Ureter (tissue), 1 donor: ENCODE data around the gene TRIM9. TPM values are rescaled to one million over a fixed set of nuclear protein-coding genes. Genes with fewer than 3 reads are reported as not detected.

Source experiments
- DNase-seq: peaks from one replicate; pipeline ENCODE4 v3.0.0-alpha.2; 2020; ENCODE audit warnings: low spot score
- total RNA-seq: library from RNA; stranded (reverse); gene quantifications from one replicate; pipeline ENCODE4 v1.2.4, GENCODE V29; 2023
- donor health status: DM: yes; HTN: yes; CAD: no.

TRIM9 gene
- total RNA-seq, 1 donor from 2014 or later = 1.7 TPM

DNA sequence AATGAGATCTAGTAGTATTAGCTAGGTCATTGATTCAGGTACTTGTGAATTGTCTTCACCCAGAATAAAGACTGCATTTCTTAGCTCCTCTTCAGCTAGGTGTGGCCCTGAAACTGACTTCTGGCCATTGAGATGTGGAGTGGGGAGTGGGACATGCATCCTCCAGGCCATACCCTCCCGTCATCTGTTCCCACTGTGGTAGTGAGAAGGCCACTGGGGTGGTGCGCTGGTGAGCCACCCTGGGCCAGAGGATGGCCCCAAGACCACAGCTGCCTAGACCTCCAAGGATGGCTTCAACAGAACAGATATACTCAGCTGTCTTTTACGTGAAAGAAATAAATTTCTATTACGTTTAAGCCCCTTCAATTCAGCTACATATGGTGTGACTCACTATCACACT lies 36.5 kb downstream of the TRIM9 start:
- no peak for DNase-seq

DNA sequence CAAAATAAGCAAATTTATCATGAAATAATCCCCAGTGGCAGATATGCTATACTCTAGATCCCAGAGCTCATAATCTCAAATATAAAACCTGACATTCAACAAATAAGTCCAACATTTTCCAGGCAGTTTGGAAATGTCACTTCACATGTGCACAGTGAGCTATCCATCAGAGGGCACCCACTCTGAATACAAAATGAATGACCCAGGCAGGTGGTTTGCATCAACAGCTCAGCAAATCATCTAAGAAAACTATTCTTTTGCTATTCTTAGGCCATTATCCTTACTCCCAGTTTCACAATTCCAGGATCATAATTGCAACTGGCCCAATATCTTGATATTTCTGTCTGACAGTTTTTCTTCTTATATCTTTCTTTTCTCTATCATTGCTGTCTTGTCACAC lies 38.5 kb downstream of the TRIM9 start:
- no peak for DNase-seq

DNA sequence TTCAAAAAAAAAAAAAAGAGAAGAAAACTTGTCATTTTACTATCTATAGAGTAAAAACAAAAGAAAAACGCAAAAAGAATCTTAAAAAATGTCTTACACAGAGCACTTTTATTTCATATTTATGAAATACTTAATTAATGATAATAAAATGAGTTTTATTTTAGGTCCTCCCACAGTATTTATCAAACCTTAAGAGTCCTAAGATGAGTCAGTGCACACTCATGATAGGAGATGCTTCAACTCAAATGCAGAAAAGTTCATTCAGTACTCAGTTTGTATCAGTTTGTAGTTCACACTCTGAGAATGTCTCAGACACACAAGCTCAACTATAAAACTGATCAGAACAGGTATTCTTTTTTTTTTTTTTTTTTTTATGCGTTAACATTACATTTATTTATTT lies 41.7 kb downstream of the TRIM9 start:
- no peak for DNase-seq

DNA sequence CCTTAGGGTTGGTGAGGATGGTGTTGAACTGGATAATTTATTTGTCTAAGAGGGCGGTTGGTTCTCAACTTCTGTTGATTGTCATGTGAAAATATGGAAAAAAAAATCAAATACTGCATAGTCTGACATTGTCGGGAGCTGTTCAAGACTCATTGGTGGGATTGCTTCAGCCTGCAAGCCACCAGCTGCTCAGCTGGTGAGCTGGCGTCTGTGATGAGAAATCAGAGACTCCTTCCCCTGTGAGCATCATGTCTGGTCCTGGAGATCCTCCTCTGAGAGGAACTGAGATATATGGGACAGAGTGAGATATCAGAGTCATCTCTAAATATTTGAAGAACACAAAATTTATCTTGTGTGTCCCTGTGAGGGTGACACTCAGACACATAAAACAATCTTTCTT lies 49.9 kb downstream of the TRIM9 start:
- no peak for DNase-seq

DNA sequence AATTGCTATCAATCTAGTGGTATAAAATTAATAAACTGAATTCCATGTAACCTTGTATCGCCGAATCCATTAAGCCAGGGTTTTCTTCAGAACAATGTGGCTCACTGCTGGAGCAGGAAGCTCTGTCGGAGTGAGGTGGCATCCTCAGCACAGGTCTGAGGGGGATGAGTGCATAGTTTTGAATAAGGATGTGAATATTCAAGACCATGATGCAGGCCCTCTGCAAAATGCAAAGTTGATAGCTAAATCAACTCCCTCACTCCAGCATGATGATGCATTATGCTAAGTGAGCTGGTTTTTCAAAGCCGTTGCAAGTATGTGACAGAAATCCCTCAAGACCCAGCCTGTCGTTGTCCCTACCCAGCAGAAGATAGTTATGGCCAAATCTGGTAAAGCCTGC lies 53.0 kb downstream of the TRIM9 start:
- DNase-seq = no peak

DNA sequence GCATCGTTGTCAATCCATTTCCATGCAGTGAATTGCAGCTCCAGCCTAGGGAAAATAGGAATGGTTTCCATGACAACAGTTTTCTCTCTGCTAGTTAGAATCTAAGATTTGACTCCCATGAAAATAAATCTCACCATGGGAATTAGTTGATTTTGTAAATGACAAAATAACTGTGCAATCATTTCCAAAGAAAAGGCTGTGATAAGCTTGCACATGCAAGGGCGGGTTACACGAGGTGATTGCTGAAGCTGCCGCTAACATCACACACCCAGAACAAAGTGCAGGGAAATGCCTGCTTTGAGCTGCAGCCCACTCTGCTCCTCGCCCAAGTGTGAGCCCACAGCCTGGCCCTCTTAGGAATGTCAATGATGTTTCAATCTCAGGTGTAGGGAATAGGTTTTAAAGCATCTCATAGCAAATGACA lies 53.8 kb downstream of the TRIM9 start:
- DNase-seq = no peak

DNA sequence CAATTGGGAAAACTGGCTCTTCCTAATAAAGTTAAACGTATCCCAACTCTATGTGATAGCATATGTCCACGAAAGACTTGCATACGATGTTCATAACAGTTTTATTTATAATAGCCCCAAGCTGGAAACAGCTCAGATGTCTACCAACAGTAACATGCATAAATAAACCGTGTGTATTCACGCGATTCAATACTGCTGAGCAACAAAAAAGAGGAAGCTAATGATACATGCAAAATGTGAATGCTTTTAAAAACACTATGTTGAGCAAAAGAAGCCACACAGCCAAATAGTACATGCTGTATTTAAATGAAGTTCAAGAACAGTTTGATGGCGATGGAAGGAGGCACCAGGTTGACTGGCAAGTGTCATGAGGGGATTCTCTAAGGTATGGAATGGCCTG lies 55.7 kb downstream of the TRIM9 start:
- no peak for DNase-seq

DNA sequence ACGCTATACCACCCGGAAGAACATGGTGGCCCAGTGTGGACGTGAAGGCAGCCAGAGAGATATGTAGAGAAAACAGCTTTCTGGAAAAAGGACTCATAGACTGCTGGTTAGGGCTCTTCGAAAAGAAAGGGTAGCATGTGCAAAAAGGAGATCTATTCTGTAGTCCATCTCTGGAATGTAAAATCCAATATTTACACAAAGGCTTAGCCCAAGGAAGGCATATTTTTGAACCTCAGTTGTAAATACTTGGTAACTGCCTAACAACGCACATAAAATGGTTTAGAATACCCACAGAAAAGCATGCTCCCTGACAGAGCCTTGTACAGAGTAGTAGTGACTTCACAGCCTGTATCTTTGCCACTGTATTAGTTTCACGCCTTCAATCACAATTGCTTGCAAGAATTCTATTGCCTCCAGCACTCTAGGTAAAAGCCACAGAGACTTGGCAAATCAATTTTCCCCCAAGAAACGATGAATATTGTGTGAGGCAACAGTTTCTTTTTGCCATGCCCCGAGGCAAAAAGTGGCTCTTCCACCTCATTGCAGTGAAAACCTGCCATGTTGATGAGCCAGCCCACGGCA lies 59.2 kb downstream of the TRIM9 start:
- no peak for DNase-seq

DNA sequence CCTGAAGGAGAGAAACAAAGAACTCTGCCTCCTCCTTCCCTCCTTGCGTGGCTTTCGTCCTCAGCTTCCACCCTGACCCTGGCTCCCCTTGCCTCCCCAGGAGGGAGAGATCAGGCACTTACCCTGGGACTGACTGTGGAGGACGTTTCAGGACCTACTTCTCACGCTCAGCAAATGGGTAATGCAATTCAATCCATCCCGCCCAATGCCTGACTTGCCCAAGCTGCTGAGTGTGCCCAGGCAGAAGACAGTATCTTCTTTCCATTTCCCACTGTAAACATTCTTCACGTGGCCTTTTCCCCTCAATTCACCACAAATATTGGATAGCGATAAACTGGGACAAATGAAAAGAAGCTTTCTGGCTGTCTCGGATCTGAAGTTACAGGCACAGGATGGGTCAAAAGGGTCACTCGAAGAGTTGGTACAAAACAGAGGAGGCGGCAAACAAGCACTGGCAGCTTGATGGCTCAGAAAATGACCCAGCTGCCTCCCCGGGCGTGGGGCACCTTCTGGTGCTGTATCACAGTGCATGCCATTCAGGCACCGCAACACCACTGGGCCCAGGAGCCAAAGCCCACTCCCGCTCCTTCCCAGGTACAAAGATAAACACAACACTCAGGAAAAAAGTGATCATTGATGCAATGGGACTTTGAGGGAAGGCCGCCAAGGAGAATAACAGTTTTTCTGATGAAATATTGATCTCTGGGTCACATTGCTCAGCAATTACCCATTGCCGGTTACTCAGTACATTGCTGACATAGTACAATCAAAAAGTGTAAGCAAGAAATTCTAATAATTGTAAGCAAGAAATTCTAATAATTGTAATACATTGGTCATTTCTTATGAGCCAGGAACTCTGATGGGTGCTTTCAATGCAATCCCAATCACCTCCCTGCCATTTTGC lies 65.8 kb downstream of the TRIM9 start:
- DNase-seq = no peak

DNA sequence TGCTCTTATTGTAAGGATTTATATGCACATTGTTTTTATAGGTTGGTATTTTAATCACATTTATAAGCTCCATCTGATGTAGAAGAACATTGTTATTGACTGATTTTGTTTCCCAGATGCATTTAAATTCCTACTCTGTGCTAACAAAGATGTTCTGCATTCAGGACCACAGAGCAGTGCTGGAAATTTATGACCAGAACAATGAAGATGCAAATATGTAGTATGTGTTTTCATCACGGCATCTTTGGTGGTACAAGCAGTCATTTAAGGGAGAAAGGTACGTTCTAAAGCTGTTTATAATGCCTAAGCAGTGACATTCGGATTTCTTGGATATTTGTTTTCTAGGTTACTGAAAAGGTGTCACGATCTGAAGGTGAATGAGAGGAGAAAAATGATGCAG lies 66.5 kb downstream of the TRIM9 start:
- no peak for DNase-seq

DNA sequence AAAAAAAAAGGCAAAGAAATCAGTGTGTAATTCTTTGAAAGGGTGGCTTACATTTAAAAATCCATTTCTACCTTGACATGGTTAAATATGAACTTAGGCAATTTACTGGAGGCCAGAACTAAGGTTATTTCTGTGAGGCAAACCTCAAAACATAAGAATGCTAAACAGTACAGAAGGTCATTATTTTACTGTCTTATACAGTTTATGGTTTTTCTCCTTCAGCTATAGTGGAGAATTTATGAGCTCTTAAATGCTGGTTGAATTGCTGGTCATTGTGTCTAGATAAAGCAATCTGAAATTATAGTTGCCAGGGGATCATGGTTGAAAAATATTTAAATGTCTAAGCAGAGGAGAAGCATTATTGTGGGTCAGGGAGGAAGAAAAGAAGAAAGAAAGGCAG lies 70.5 kb downstream of the TRIM9 start:
- no peak for DNase-seq

DNA sequence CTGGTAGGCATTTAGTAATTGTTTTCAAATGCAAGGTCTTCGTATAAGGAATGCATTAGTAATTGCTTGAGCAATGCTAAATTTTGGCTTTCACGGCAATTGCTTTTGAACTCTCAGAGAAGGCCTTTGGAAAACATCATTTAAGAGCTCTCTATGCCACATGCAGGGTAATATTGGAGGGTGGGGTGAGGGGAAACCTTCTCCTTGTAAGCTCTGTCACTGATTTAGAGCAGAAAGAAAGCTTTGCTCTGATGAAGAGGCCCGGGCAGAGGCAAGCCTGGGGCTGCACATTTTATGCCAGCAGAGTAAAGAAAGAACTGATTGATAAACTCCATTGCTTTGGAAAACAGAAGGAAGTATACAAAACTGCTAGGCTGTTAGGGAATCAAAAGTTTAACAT lies 70.9 kb downstream of the TRIM9 start:
- no peak for DNase-seq

DNA sequence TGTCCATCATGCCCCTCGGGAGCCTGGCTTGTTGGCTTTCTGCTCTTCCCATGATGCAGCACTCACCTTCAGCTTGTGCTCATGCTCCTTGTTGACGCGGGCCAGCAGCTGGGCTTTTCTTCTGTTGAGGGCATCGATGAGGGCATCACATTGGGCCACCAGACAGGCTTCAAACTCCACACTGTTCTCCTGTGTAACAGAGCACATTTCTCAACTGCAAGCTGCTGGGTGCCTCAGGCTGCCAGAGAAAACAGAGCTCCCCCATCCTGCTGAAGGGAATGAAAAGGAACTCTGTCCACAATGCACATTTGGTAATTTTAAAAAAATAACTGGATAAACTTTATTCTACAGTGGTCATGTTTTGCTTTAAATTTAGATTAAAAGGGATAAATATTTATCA lies 72.1 kb downstream of the TRIM9 start:
- DNase-seq = no peak

DNA sequence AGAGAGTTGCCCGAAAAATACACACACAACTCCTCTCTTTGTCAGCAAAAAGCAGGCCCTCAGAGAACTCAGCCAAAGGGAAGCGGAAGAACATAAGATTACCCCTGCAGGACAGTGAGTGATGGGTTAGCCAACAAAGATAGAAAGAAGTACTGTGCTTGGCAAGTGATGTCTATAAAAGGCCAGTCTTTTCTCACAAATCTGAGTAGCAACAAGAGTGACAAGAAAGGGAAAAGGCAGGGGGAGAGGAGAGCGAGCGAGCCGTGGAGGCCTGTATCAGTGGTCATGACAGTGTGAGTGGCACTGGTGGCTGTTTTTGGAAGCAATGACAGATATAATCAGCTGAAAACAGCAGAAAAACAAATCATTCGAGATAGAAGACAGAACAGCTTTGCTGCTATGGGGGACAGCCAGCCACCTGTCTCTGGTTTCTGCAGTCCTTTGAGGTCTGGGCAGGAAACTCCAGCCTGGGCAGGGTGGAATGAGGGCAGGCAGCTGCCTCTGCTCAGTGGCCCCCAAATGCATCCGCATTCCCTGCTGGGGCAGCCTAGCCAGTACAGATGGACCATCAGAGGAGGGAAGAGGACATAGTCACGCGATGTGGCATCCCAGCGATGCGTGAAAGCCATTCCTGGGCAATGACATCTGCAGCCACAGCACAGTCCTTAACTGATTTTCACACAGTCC lies 74.7 kb downstream of the TRIM9 start:
- DNase-seq = no peak

DNA sequence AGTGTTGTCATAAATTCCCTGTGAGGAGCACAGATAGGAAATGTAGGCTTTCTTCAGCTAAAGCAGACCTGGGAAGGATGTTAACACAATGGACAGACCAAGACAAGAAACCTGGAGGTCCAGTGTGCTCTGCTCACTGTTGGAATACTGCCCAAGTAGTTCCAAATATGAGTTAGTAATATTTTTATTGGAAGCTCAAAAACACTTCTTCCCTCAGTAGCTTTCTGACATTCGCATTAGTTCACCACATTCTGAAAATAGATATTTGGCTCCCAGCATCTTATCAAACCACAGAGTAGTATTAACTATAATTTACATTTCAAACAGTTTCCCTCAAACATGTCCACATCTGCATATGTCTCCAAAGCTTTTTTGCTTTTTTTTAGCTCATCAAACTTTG lies 75.8 kb downstream of the TRIM9 start:
- no peak for DNase-seq

DNA sequence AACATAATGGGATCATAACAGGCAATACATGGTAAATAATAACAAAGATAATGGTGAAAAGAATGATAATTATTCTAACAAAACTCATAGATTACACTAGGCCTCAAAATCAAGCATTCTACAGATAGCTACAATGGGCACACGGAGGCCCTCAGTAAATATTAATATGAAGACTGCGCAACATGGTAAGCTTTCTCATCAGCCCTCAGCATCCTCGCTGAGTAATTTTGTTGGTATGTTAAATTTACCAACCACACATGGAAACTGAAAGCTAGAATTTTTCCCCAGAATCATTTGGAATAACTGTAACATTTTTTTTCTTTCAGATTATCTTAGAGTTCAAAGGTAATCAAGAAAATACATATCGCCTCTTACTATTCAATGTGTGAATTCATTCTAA lies 76.4 kb downstream of the TRIM9 start:
- DNase-seq = no peak

DNA sequence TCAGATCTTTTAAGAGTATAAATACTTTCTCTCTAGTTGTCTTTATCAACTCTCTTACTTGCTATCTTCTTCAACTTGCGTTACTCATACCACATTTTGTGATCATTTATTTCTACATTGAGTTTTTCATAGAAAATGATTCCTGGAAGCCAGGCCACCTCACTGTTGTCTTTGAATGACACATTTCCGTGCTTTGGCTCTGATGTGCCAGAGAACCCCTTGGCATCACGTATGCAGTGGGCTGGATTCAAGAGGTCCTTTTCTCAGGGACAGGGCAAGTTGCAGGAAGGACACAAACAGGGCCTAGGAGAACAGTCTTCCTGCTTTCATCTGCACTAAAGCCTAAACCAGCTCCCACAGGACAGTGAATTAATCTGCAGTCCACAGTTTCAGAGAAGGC lies 80.3 kb downstream of the TRIM9 start:
- no peak for DNase-seq

DNA sequence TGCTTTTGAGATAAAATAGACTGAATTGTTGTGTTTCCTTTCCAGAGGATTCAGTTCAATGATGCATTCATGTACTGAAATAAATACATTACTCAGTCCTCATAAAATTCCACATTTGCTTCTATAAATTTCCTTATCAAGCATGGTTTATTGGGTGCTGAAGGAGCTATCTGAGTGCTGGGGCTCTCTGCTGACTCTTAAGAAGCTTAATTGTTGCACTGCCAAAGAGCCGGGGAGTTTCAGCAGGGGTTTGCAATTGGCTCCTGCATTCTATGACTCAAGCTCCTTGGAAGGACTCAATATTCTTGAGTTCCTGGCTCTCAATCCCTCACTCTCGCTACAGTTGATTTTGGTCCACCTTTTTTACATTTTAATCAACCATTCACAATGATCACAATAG lies 80.8 kb downstream of the TRIM9 start:
- DNase-seq = no peak

DNA sequence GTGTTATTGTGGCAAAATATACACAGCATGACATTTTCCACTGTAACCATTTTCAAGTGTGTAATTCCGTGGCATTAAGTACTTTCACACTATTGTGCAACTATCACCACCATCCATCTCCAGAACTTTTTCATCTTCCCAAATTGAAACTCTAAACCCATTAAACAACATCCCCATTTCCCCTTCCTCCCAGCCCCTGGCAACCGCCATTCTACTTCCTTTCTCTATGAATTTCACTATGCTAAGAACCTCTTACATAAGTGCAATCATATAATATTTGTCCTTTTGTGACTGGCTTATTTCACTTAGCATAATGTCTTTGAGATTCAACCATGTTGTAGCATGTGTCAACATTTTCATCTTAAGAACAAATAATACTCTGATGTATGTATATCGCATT lies 82.8 kb downstream of the TRIM9 start:
- no peak for DNase-seq

DNA sequence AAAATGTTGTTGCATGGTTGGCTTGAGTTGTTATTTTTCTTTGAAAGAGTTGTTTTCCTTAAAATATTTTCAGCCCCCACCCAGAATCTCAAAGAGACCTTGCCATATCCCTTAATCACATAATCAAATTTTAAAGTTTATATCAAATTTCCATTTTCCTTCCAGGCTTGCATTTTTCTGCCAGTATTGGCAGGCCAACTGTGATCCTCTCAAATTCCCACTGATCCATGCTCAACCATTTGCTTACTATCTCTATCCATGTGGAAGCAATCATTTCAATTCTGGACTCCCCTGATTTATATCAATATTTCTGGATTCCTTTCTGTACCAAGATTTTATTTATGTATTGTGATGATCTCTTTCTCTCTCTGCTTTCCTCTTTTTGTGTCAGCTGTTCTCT lies 86.5 kb downstream of the TRIM9 start:
- no peak for DNase-seq

DNA sequence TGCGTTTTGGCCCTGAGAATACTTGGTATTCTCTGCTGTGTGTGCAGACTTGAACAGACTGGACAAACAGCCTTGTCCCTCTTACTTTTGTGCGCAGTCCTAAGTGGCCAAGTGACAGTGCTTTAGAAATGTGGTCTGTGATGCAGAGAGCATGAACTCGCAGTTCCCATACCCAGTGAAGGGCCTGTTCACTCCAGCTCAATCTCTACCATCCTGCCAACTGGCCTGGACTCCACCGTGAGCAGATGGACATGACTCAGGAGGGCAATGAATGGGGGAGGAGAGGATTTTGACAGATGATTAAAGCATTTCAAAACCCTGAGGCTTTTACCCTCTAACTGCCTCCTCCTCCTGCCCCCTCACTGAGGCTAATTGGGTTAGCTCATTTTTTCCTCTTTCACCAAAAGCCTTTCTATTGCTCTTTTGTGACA lies 88.1 kb downstream of the TRIM9 start:
- no peak for DNase-seq

DNA sequence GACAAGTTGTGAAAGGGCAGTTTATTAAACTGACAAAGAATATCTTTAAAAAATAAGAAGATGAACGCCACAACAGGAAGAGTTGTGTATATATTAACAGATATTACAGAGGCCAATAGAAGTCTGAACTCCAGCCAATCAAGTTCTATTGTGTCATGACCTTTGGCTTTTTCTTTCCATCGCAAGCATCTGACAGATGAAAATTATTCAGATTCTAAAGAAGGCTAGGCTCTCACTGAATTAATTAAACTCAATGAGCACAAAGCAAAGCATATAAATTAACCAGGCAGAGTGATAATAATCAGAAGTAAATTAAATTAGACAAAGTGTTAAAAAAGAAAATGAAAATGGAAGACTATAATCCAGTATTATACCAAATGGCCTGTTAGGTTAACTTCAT lies 88.6 kb downstream of the TRIM9 start:
- DNase-seq = no peak
